Measurements from ENCODE around the gene MTG2. TPM values are rescaled to one million over a fixed set of nuclear protein-coding genes. Genes with fewer than 3 reads are reported as not detected.
A peak's percentile ranks its signal among the peaks of the same experiment; 100 is the strongest.

Gene MTG2
- 10 to 100 TPM; 21.4 to 42.0 (median 29.1) TPM for total RNA-seq

GRCh38 chr20:62182469-62183425 is at the start of gene MTG2:
TSS of gene MTG2 (plus strand) at chr20:62183028. CDS start at chr20:62193421, 10,393 bp downstream.
- peak within 1 kb of the TSS; percentile 98 for H3K4me3 ChIP-seq (ENCODE audit: low read depth, poor library complexity, severe bottlenecking)
- 1% methylated on average over 35 to 71 of the region's 96 CpGs for WGBS, 2 donors
- DNase-seq (ENCODE audit: low spot score in 2 of 2) = peak; percentile 91 to 98
- intact Hi-C loops (cut with DNase I; ENCODE audit: low total_unique reads) = loop anchor here (5.0 kb wide), 1 partner anchor 280 kb away; no protein-coding TSS in a partner anchor
- no peak for TF ChIP-seq POLR2A (IDR thresholded peaks at IDR 0.05)
- TF ChIP-seq CTCF (IDR thresholded peaks at IDR 0.05) = no peak

- WGBS, 2 donors = 68 to 79% methylated on average over 26 to 29 of the region's 29 CpGs
- no peak for TF ChIP-seq POLR2A (IDR thresholded peaks at IDR 0.05)
- TF ChIP-seq CTCF (IDR thresholded peaks at IDR 0.05) = no peak
- H3K4me3 ChIP-seq (ENCODE audit: low read depth, poor library complexity, severe bottlenecking) = no peak overlapping the region
- intact Hi-C loops (cut with DNase I; ENCODE audit: low total_unique reads) = no loop called here
- peak in 1 of 2 donors; percentile 90 for DNase-seq (ENCODE audit: low spot score in 2 of 2)
These were observed 49.6 kb upstream of the MTG2 start for GRCh38 chr20:62133051-62133845.

GRCh38 chr20:62133864-62134263 is 49.0 kb upstream of the MTG2 start:
- H3K4me3 ChIP-seq (ENCODE audit: low read depth, poor library complexity, severe bottlenecking) = no peak overlapping the region
- no peak for DNase-seq (ENCODE audit: low spot score in 2 of 2)
- TF ChIP-seq CTCF (IDR thresholded peaks at IDR 0.05) (no peak), POLR2A (IDR thresholded peaks at IDR 0.05) (no peak)
- intact Hi-C loops (cut with DNase I; ENCODE audit: low total_unique reads) = no loop called here
- WGBS, 2 donors = 72 to 75% methylated on average over 7 to 12 of the region's 12 CpGs

- DNase-seq (ENCODE audit: low spot score in 2 of 2) = no peak
- TF ChIP-seq CTCF (IDR thresholded peaks at IDR 0.05) (peak in 1 of 3 donors; percentile 51), POLR2A (IDR thresholded peaks at IDR 0.05) (no peak)
- no peak overlapping the region for H3K4me3 ChIP-seq (ENCODE audit: low read depth, poor library complexity, severe bottlenecking)
- intact Hi-C loops (cut with DNase I; ENCODE audit: low total_unique reads) = loop anchor here (5.0 kb wide), 1 partner anchor 122 kb away; no protein-coding TSS in a partner anchor
- 60 to 64% methylated on average over 9 to 10 of the region's 11 CpGs for WGBS, 2 donors
These were observed 48.0 kb upstream of the MTG2 start for GRCh38 chr20:62134735-62135231.

- no peak overlapping the region for H3K4me3 ChIP-seq (ENCODE audit: low read depth, poor library complexity, severe bottlenecking)
- intact Hi-C loops (cut with DNase I; ENCODE audit: low total_unique reads) = loop anchor here (5.0 kb wide), 1 partner anchor 123 kb away; no protein-coding TSS in a partner anchor
- no peak for DNase-seq (ENCODE audit: low spot score in 2 of 2)
- TF ChIP-seq POLR2A (IDR thresholded peaks at IDR 0.05) = no peak
- no peak for TF ChIP-seq CTCF (IDR thresholded peaks at IDR 0.05)
- 88 to 95% methylated on average over 8 of the region's 8 CpGs for WGBS, 2 donors
These were observed 47.1 kb upstream of the MTG2 start for GRCh38 chr20:62135573-62136266.

All from lower leg skin (tissue), 4 donors.